Measurements from ENCODE around the gene RALBP1.

DNA sequence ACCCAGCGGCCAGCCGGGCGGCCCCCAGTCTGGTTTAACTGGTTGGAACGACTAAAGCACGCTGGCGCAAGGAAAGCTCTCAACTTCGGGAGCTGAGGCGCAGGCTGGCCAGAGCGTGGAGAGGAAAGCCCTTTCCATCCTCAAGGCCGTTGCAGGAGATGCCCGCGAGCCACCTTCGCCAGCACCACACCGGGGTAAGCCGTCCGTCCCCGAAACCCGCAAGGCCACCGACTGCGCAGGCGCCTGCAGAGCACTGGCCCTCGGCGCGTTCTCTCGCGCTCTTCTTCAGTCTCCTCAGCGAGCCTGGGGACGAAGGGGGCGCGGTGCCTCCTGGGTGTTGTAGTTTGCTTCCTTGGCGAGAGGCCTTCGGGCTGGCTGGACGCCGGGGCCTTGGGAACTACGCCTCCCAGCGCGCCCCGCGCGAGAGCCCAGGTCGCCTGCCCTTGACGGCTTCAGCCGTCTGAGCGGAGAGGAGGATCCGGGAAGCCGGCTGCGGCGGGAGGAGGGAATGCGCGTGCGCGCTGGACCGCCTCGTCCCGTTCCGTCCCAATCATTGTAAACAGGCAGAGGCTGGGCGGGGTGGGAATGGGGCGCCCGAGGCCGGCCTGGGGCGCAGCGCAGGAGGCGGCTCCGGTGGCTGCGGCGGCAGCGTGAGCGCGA is at the start of gene RALBP1:
- no peak for TF ChIP-seq CTCF (IDR thresholded peaks at IDR 0.05; ENCODE audit: poor library complexity, severe bottlenecking)
- TF ChIP-seq EZH2 (IDR thresholded peaks at IDR 0.05; ENCODE audit: borderline replicate concordance, insufficient read depth, low read length, poor library complexity, severe bottlenecking), result no peak
- no peak for TF ChIP-seq EP300 (conservative IDR thresholded peaks at IDR 0.05; ENCODE audit: poor library complexity, severe bottlenecking)
- TF ChIP-seq, protein P1, sequence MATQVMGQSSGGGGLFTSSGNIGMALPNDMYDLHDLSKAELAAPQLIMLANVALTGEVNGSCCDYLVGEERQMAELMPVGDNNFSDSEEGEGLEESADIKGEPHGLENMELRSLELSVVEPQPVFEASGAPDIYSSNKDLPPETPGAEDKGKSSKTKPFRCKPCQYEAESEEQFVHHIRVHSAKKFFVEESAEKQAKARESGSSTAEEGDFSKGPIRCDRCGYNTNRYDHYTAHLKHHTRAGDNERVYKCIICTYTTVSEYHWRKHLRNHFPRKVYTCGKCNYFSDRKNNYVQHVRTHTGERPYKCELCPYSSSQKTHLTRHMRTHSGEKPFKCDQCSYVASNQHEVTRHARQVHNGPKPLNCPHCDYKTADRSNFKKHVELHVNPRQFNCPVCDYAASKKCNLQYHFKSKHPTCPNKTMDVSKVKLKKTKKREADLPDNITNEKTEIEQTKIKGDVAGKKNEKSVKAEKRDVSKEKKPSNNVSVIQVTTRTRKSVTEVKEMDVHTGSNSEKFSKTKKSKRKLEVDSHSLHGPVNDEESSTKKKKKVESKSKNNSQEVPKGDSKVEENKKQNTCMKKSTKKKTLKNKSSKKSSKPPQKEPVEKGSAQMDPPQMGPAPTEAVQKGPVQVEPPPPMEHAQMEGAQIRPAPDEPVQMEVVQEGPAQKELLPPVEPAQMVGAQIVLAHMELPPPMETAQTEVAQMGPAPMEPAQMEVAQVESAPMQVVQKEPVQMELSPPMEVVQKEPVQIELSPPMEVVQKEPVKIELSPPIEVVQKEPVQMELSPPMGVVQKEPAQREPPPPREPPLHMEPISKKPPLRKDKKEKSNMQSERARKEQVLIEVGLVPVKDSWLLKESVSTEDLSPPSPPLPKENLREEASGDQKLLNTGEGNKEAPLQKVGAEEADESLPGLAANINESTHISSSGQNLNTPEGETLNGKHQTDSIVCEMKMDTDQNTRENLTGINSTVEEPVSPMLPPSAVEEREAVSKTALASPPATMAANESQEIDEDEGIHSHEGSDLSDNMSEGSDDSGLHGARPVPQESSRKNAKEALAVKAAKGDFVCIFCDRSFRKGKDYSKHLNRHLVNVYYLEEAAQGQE (IDR thresholded peaks at IDR 0.05; ENCODE audit: borderline replicate concordance), result no peak
- peak; percentile 45 for TF ChIP-seq TAF1 (IDR thresholded peaks at IDR 0.05; ENCODE audit: low read depth)
- peak; percentile 79 for TF ChIP-seq MXI1 (conservative IDR thresholded peaks at IDR 0.05; ENCODE audit: poor library complexity, severe bottlenecking)
- peak; percentile 87 for TF ChIP-seq POLR2AphosphoS5 (IDR thresholded peaks at IDR 0.05)
- TF ChIP-seq SMC3 (conservative IDR thresholded peaks at IDR 0.05; ENCODE audit: poor library complexity), result no peak
- TF ChIP-seq RAD21 (conservative IDR thresholded peaks at IDR 0.05), result no peak
